ENCODE results near the gene TTC27. TPM values are rescaled to one million over a fixed set of nuclear protein-coding genes. Genes with fewer than 3 reads are reported as not detected.

TTC27 gene
- total and polyA plus RNA-seq, 2 of the 13 experiments (the other 11 are each of a cell fraction or from before 2014, with no cell fraction given), result 26.7 to 44.7 TPM

GRCh38 chr2:32627814-32628579 is at the start of gene TTC27 (continued):
- TF ChIP-seq SMARCE1 (IDR thresholded peaks at IDR 0.05; ENCODE audit: borderline replicate concordance), result no peak
- TF ChIP-seq, protein P1, sequence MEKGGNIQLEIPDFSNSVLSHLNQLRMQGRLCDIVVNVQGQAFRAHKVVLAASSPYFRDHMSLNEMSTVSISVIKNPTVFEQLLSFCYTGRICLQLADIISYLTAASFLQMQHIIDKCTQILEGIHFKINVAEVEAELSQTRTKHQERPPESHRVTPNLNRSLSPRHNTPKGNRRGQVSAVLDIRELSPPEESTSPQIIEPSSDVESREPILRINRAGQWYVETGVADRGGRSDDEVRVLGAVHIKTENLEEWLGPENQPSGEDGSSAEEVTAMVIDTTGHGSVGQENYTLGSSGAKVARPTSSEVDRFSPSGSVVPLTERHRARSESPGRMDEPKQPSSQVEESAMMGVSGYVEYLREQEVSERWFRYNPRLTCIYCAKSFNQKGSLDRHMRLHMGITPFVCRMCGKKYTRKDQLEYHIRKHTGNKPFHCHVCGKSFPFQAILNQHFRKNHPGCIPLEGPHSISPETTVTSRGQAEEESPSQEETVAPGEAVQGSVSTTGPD (CRISPR knock-in tag; IDR thresholded peaks at IDR 0.05), result peak; percentile 47; the same call in 1 of the 2 replicates
- TF ChIP-seq AGO2 (optimal IDR thresholded peaks at IDR 0.05; ENCODE audit: low read depth, low read length), result peak; percentile 25
- no peak for TF ChIP-seq ATF7 (IDR thresholded peaks at IDR 0.05)
- no peak for TF ChIP-seq ATF7 (CRISPR knock-in tag; IDR thresholded peaks at IDR 0.05)
- no peak for TF ChIP-seq SNAPC5 (CRISPR knock-in tag; IDR thresholded peaks at IDR 0.05; ENCODE audit: borderline replicate concordance)
- TF ChIP-seq BHLHE40 (IDR thresholded peaks at IDR 0.05; ENCODE audit: low read length), result peak; percentile 4; the same call in 1 of the 2 replicates
- TF ChIP-seq HDAC2 (CRISPR knock-in tag; IDR thresholded peaks at IDR 0.05), result peak; percentile 64
- no peak for TF ChIP-seq ZNF75D (CRISPR knock-in tag; IDR thresholded peaks at IDR 0.05; ENCODE audit: borderline replicate concordance)
- peak; percentile 56; the same call in 1 of the 2 replicates for TF ChIP-seq FOXA3 (CRISPR knock-in tag; IDR thresholded peaks at IDR 0.05)
- peak; percentile 94 for TF ChIP-seq ZFY (CRISPR knock-in tag; IDR thresholded peaks at IDR 0.05)
- TF ChIP-seq, protein P2, sequence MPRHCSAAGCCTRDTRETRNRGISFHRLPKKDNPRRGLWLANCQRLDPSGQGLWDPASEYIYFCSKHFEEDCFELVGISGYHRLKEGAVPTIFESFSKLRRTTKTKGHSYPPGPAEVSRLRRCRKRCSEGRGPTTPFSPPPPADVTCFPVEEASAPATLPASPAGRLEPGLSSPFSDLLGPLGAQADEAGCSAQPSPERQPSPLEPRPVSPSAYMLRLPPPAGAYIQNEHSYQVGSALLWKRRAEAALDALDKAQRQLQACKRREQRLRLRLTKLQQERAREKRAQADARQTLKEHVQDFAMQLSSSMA (CRISPR knock-in tag; IDR thresholded peaks at IDR 0.05), result peak; percentile 78; the same call in 1 of the 2 replicates
- TF ChIP-seq FOXO1 (CRISPR knock-in tag; IDR thresholded peaks at IDR 0.05), result 0 out of 2 replicates have a peak, but pooled peaks have one; percentile 15
- TF ChIP-seq NFE2L2 (IDR thresholded peaks at IDR 0.05; ENCODE audit: low read length), result no peak
- TF ChIP-seq ZBTB1 (CRISPR knock-in tag; IDR thresholded peaks at IDR 0.05; ENCODE audit: borderline replicate concordance), result no peak
- TF ChIP-seq HMGXB3 (CRISPR knock-in tag; IDR thresholded peaks at IDR 0.05; ENCODE audit: borderline replicate concordance), result peak; percentile 95
- no peak for TF ChIP-seq ZNF660 (CRISPR knock-in tag; IDR thresholded peaks at IDR 0.05; ENCODE audit: borderline replicate concordance, low read depth)
- no peak for TF ChIP-seq HNF4G (IDR thresholded peaks at IDR 0.05; ENCODE audit: borderline replicate concordance, low read depth, low read length)
- no peak for TF ChIP-seq HNF4G (CRISPR knock-in tag; IDR thresholded peaks at IDR 0.05; ENCODE audit: borderline replicate concordance, low read depth)

Data from HepG2 (cell line).